ENCODE results near the gene USP17L21.
"Not testable (repeated sequence)": the region's sequence is repeated elsewhere in the genome, so short reads cannot be mapped to it uniquely, and the experiment has no call there.

Gene USP17L21, protein sequence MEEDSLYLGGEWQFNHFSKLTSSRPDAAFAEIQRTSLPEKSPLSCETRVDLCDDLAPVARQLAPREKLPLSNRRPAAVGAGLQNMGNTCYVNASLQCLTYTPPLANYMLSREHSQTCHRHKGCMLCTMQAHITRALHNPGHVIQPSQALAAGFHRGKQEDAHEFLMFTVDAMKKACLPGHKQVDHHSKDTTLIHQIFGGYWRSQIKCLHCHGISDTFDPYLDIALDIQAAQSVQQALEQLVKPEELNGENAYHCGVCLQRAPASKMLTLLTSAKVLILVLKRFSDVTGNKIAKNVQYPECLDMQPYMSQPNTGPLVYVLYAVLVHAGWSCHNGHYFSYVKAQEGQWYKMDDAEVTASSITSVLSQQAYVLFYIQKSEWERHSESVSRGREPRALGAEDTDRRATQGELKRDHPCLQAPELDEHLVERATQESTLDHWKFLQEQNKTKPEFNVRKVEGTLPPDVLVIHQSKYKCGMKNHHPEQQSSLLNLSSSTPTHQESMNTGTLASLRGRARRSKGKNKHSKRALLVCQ

GRCh38 chr4:9262572-9262971 lies at the start of gene USP17L21:
Gene USP17L21, plus strand, starts transcription at chr4:9262872. Its CDS starts 0 bp downstream, at chr4:9262872.
- DNase-seq (ENCODE audit: low spot score), result not testable (repeated sequence)

- not testable (repeated sequence) for DNase-seq (ENCODE audit: low spot score)
Observed at GRCh38 chr4:9214701-9215100, 48.0 kb upstream of the USP17L21 start.

DNA sequence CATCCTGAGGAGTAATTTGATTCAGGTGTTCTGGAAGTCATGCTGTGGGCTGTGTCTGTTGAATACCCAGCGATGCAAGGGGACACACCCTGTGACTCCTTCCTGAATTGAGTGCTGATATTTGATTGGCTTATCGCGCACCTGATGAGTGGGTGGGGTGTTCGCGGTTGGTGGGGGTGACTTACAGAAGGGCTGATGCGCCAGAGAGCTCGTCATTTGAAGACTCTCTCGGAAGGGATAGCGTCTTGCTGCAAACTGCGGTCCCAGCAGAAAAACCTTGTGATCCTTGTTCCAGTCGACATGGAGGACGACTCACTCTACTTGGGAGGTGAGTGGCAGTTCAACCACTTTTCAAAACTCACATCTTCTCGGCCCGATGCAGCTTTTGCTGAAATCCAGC lies 47.6 kb upstream of the USP17L21 start, which contains the start of gene USP17L11:
Gene USP17L11, plus strand, starts transcription at position 301 of the 400 bp plus-strand sequence. Its CDS starts 0 bp downstream, at position 301.
- DNase-seq (ENCODE audit: low spot score), result not testable (repeated sequence)

- not testable (repeated sequence) for DNase-seq (ENCODE audit: low spot score)
Observed at GRCh38 chr4:9219852-9220251, 42.8 kb upstream of the USP17L21 start, which contains the start of gene USP17L12. Gene USP17L12, plus strand, starts transcription at chr4:9220152. Its CDS starts 0 bp downstream, at chr4:9220152.

DNA sequence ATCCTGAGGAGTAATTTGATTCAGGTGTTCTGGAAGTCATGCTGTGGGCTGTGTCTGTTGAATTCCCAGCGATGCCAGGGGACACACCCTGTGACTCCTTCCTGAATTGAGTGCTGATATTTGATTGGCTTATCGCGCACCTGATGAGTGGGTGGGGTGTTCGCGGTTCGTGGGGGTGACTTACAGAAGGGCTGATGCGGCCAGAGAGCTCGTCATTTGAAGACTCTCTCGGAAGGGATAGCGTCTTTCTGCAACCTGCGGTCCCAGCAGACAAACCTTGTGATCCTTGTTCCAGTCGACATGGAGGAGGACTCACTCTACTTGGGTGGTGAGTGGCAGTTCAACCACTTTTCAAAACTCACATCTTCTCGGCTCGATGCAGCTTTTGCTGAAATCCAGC lies 38.1 kb upstream of the USP17L21 start, which contains the start of gene USP17L13:
Gene USP17L13, plus strand, starts transcription at position 301 of the 400 bp plus-strand sequence. Its CDS starts 0 bp downstream, at position 301.
- DNase-seq (ENCODE audit: low spot score), result not testable (repeated sequence)

- DNase-seq (ENCODE audit: low spot score), result not testable (repeated sequence)
Observed at GRCh38 chr4:9230249-9230648, 32.4 kb upstream of the USP17L21 start.

DNA sequence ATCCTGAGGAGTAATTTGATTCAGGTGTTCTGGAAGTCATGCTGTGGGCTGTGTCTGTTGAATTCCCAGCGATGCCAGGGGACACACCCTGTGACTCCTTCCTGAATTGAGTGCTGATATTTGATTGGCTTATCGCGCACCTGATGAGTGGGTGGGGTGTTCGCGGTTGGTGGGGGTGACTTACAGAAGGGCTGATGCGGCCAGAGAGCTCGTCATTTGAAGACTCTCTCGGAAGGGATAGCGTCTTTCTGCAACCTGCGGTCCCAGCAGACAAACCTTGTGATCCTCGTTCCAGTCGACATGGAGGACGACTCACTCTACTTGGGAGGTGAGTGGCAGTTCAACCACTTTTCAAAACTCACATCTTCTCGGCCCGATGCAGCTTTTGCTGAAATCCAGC lies 28.6 kb upstream of the USP17L21 start, which contains the start of gene USP17L15:
Gene USP17L15, plus strand, starts transcription at position 301 of the 400 bp plus-strand sequence. Its CDS starts 0 bp downstream, at position 301.
- DNase-seq (ENCODE audit: low spot score), result not testable (repeated sequence)

- not testable (repeated sequence) for DNase-seq (ENCODE audit: low spot score)
Observed at GRCh38 chr4:9238461-9238860, 24.2 kb upstream of the USP17L21 start.

DNA sequence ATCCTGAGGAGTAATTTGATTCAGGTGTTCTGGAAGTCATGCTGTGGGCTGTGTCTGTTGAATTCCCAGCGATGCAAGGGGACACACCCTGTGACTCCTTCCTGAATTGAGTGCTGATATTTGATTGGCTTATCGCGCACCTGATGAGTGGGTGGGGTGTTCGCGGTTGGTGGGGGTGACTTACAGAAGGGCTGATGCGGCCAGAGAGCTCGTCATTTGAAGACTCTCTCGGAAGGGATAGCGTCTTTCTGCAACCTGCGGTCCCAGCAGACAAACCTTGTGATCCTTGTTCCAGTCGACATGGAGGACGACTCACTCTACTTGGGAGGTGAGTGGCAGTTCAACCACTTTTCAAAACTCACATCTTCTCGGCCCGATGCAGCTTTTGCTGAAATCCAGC lies 19.1 kb upstream of the USP17L21 start, which contains the start of gene USP17L17:
Gene USP17L17, plus strand, starts transcription at position 301 of the 400 bp plus-strand sequence. Its CDS starts 0 bp downstream, at position 301.
- DNase-seq (ENCODE audit: low spot score), result not testable (repeated sequence)

GRCh38 chr4:9247953-9248680 lies 14.6 kb upstream of the USP17L21 start, which contains the start of gene USP17L18:
Gene USP17L18, plus strand, starts transcription at chr4:9248630. Its CDS starts 0 bp downstream, at chr4:9248630.
- not testable (repeated sequence) for DNase-seq (ENCODE audit: low spot score)

DNA sequence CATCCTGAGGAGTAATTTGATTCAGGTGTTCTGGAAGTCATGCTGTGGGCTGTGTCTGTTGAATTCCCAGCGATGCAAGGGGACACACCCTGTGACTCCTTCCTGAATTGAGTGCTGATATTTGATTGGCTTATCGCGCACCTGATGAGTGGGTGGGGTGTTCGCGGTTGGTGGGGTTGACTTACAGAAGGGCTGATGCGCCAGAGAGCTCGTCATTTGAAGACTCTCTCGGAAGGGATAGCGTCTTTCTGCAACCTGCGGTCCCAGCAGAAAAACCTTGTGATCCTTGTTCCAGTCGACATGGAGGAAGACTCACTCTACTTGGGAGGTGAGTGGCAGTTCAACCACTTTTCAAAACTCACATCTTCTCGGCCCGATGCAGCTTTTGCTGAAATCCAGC lies 9.6 kb upstream of the USP17L21 start, which contains the start of gene USP17L19:
Gene USP17L19, plus strand, starts transcription at position 301 of the 400 bp plus-strand sequence. Its CDS starts 0 bp downstream, at position 301.
- not testable (repeated sequence) for DNase-seq (ENCODE audit: low spot score)

DNA sequence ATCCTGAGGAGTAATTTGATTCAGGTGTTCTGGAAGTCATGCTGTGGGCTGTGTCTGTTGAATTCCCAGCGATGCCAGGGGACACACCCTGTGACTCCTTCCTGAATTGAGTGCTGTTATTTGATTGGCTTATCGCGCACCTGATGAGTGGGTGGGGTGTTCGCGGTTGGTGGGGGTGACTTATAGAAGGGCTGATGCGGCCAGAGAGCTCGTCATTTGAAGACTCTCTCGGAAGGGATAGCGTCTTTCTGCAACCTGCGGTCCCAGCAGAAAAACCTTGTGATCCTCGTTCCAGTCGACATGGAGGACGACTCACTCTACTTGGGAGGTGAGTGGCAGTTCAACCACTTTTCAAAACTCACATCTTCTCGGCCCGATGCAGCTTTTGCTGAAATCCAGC lies 4.8 kb upstream of the USP17L21 start, which contains the start of gene USP17L20:
Gene USP17L20, plus strand, starts transcription at position 301 of the 400 bp plus-strand sequence. Its CDS starts 0 bp downstream, at position 301.
- not testable (repeated sequence) for DNase-seq (ENCODE audit: low spot score)

- DNase-seq (ENCODE audit: low spot score), result not testable (repeated sequence)
Observed at GRCh38 chr4:9267319-9267718, 4.6 kb downstream of the USP17L21 start, which contains the start of gene USP17L22. Gene USP17L22, plus strand, starts transcription at chr4:9267619. Its CDS starts 0 bp downstream, at chr4:9267619.

DNA sequence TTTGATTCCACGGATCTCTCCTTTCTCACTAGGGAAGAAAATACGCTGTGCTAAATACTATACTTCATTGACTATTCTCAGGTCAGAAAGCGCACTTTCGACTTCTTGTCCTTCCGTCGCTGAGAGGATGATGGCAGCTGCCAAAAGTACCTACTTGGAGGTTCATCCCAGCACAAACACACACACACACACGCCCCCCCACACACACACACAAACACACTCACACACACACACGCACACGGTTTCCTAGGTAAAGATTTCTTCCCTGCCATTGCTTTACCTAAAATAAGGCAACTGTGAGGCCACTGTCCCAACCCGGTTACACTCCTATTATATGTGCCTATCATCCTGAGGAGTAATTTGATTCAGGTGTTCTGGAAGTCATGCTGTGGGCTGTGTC lies 9.0 kb downstream of the USP17L21 start:
- DNase-seq (ENCODE audit: low spot score), result not testable (repeated sequence)

Data from GM03348 (cell line).